Activated naive CD8-positive, alpha-beta T cell (primary cell): ENCODE results near the gene ZDHHC20.
"Not testable (repeated sequence)": the region's sequence is repeated elsewhere in the genome, so short reads cannot be mapped to it uniquely, and the experiment has no call there.

Experiments used
- H3K27ac Mint-ChIP-seq: one replicate; pipeline ENCODE4 v1.8.0; 2021; ENCODE audit warnings: mixed read lengths
- H3K27me3 Mint-ChIP-seq: one replicate; pipeline ENCODE4 v1.8.0; 2021; ENCODE audit warnings: mixed read lengths
- H3K36me3 Mint-ChIP-seq: one replicate; pipeline ENCODE4 v1.8.0; 2021; ENCODE audit warnings: mixed read lengths
- H3K4me1 Mint-ChIP-seq: one replicate; pipeline ENCODE4 v1.8.0; 2021; ENCODE audit warnings: low read depth, mixed read lengths
- H3K4me3 Mint-ChIP-seq: one replicate; pipeline ENCODE4 v1.8.0; 2021; ENCODE audit warnings: mild to moderate bottlenecking, mixed read lengths
- H3K9me3 Mint-ChIP-seq: one replicate; pipeline ENCODE4 v1.8.0; 2021; ENCODE audit warnings: low read depth, mixed read lengths

Gene ZDHHC20

GRCh38 chr13:21405309-21405708 is 53.8 kb downstream of the ZDHHC20 start:
- no peak overlapping the region for H3K27ac Mint-ChIP-seq
- no peaks in the 10 kb centered on the region for H3K27me3 Mint-ChIP-seq
- H3K36me3 Mint-ChIP-seq: peaks cover 39% of the 10 kb centered on the region
- no peak overlapping the region for H3K4me3 Mint-ChIP-seq
- H3K4me1 Mint-ChIP-seq: peaks cover 29% of the 10 kb centered on the region
- H3K9me3 Mint-ChIP-seq: peaks cover 5% of the 10 kb centered on the region

- Mint-ChIP-seq H3K4me3 (no peak overlapping the region), H3K4me1 (peaks cover 42% of the 10 kb centered on the region), H3K9me3 (no peaks in the 10 kb centered on the region), H3K27ac (peak overlapping the region; percentile 36), H3K36me3 (peaks cover 22% of the 10 kb centered on the region), H3K27me3 (no peaks in the 10 kb centered on the region)
These were observed 56.4 kb downstream of the ZDHHC20 start for GRCh38 chr13:21402586-21403307.

- Mint-ChIP-seq H3K36me3 (peaks cover 8% of the 10 kb centered on the region), H3K4me3 (peak overlapping the region; percentile 70), H3K27me3 (no peaks in the 10 kb centered on the region), H3K9me3 (no peaks in the 10 kb centered on the region), H3K4me1 (peaks cover 63% of the 10 kb centered on the region), H3K27ac (peak overlapping the region; percentile 92)
These were observed 59.4 kb downstream of the ZDHHC20 start for GRCh38 chr13:21399741-21400140.

GRCh38 chr13:21395953-21396352 is 63.1 kb downstream of the ZDHHC20 start:
- H3K36me3 Mint-ChIP-seq: peaks cover 12% of the 10 kb centered on the region
- peak overlapping the region; percentile 69 for H3K4me3 Mint-ChIP-seq
- H3K27me3 Mint-ChIP-seq: no peaks in the 10 kb centered on the region
- H3K9me3 Mint-ChIP-seq: no peaks in the 10 kb centered on the region
- H3K4me1 Mint-ChIP-seq: peaks cover 38% of the 10 kb centered on the region
- peak overlapping the region; percentile 24 for H3K27ac Mint-ChIP-seq

GRCh38 chr13:21389124-21389523 is 70.0 kb downstream of the ZDHHC20 start:
- H3K4me1 Mint-ChIP-seq: peaks cover 21% of the 10 kb centered on the region
- H3K4me3 Mint-ChIP-seq: no peak overlapping the region
- H3K36me3 Mint-ChIP-seq: peaks cover 19% of the 10 kb centered on the region
- H3K9me3 Mint-ChIP-seq: no peaks in the 10 kb centered on the region
- H3K27ac Mint-ChIP-seq: peak overlapping the region; percentile 47
- no peaks in the 10 kb centered on the region for H3K27me3 Mint-ChIP-seq

- Mint-ChIP-seq H3K36me3 (peaks cover 16% of the 10 kb centered on the region), H3K4me3 (no peak overlapping the region), H3K27me3 (no peaks in the 10 kb centered on the region), H3K9me3 (no peaks in the 10 kb centered on the region), H3K27ac (no peak overlapping the region), H3K4me1 (peaks cover 21% of the 10 kb centered on the region)
These were observed 73.4 kb downstream of the ZDHHC20 start for GRCh38 chr13:21385710-21386109.

GRCh38 chr13:21383090-21383489 is 76.0 kb downstream of the ZDHHC20 start:
- H3K4me3 Mint-ChIP-seq: no peak overlapping the region
- H3K4me1 Mint-ChIP-seq: peaks cover 1% of the 10 kb centered on the region
- H3K27me3 Mint-ChIP-seq: no peaks in the 10 kb centered on the region
- no peaks in the 10 kb centered on the region for H3K9me3 Mint-ChIP-seq
- peaks cover 14% of the 10 kb centered on the region for H3K36me3 Mint-ChIP-seq
- no peak overlapping the region for H3K27ac Mint-ChIP-seq

GRCh38 chr13:21376998-21377985 is 81.8 kb downstream of the ZDHHC20 start:
- H3K4me1 Mint-ChIP-seq, H3K27me3 Mint-ChIP-seq, H3K9me3 Mint-ChIP-seq, H3K36me3 Mint-ChIP-seq, H3K4me3 Mint-ChIP-seq: not testable (repeated sequence)
- H3K27ac Mint-ChIP-seq: peak overlapping the region; percentile 41

- no peak overlapping the region for H3K4me3 Mint-ChIP-seq
- H3K9me3 Mint-ChIP-seq: no peaks in the 10 kb centered on the region
- H3K27ac Mint-ChIP-seq: no peak overlapping the region
- no peaks in the 10 kb centered on the region for H3K36me3 Mint-ChIP-seq
- H3K4me1 Mint-ChIP-seq: peaks cover 2% of the 10 kb centered on the region
- no peaks in the 10 kb centered on the region for H3K27me3 Mint-ChIP-seq
These were observed 86.6 kb downstream of the ZDHHC20 start for GRCh38 chr13:21372530-21372929.

GRCh38 chr13:21371011-21371410 is 88.1 kb downstream of the ZDHHC20 start:
- H3K36me3 Mint-ChIP-seq: no peaks in the 10 kb centered on the region
- H3K9me3 Mint-ChIP-seq: no peaks in the 10 kb centered on the region
- no peaks in the 10 kb centered on the region for H3K27me3 Mint-ChIP-seq
- H3K4me3 Mint-ChIP-seq: no peak overlapping the region
- H3K4me1 Mint-ChIP-seq: peaks cover 9% of the 10 kb centered on the region
- H3K27ac Mint-ChIP-seq: no peak overlapping the region

- Mint-ChIP-seq H3K27me3 (no peaks in the 10 kb centered on the region), H3K27ac (peak overlapping the region; percentile 85), H3K9me3 (no peaks in the 10 kb centered on the region), H3K4me1 (peaks cover 30% of the 10 kb centered on the region), H3K4me3 (peak overlapping the region; percentile 53), H3K36me3 (no peaks in the 10 kb centered on the region)
These were observed 93.5 kb downstream of the ZDHHC20 start for GRCh38 chr13:21365574-21365973.

- no peaks in the 10 kb centered on the region for H3K9me3 Mint-ChIP-seq
- peaks cover 30% of the 10 kb centered on the region for H3K4me1 Mint-ChIP-seq
- no peak overlapping the region for H3K4me3 Mint-ChIP-seq
- peak overlapping the region; percentile 85 for H3K27ac Mint-ChIP-seq
- H3K36me3 Mint-ChIP-seq: no peaks in the 10 kb centered on the region
- H3K27me3 Mint-ChIP-seq: no peaks in the 10 kb centered on the region
These were observed 94.2 kb downstream of the ZDHHC20 start for GRCh38 chr13:21364916-21365315.

- H3K27ac Mint-ChIP-seq: no peak overlapping the region
- no peaks in the 10 kb centered on the region for H3K36me3 Mint-ChIP-seq
- peaks cover 30% of the 10 kb centered on the region for H3K4me1 Mint-ChIP-seq
- no peaks in the 10 kb centered on the region for H3K27me3 Mint-ChIP-seq
- no peak overlapping the region for H3K4me3 Mint-ChIP-seq
- H3K9me3 Mint-ChIP-seq: no peaks in the 10 kb centered on the region
These were observed 94.7 kb downstream of the ZDHHC20 start for GRCh38 chr13:21364357-21364756.

GRCh38 chr13:21362741-21363140 is 96.4 kb downstream of the ZDHHC20 start:
- Mint-ChIP-seq H3K27me3 (no peaks in the 10 kb centered on the region), H3K4me1 (peaks cover 28% of the 10 kb centered on the region), H3K4me3 (no peak overlapping the region), H3K9me3 (no peaks in the 10 kb centered on the region), H3K36me3 (peaks cover 4% of the 10 kb centered on the region), H3K27ac (no peak overlapping the region)

- Mint-ChIP-seq H3K27me3 (no peaks in the 10 kb centered on the region), H3K4me3 (no peak overlapping the region), H3K9me3 (no peaks in the 10 kb centered on the region), H3K4me1 (peaks cover 28% of the 10 kb centered on the region), H3K27ac (no peak overlapping the region), H3K36me3 (peaks cover 6% of the 10 kb centered on the region)
These were observed 97.4 kb downstream of the ZDHHC20 start for GRCh38 chr13:21361706-21362105.
